Fibroblast of mammary gland (primary cell): ENCODE data around the gene AUTS2.
"Not testable (repeated sequence)": the region's sequence is repeated elsewhere in the genome, so short reads cannot be mapped to it uniquely, and the experiment has no call there.

ENCODE experiments used
- DNase-seq: peaks from one replicate; pipeline ENCODE4 v3.0.0-alpha.2; 2010; ENCODE audit warnings: low read depth
- H3K4me3 ChIP-seq: 2 replicates; pipeline ENCODE4 v1.5.1; 2011; ENCODE audit warnings: low read depth, mild to moderate bottlenecking, low read length, moderate library complexity; ENCODE audit not compliant: control insufficient read depth
- TF ChIP-seq, protein P1 (sequence below): conservative IDR thresholded peaks from 2 replicates; pipeline ENCODE4 v1.5.1; 2011; ENCODE audit warnings: low read depth, low read length, inconsistent platforms; ENCODE audit not compliant: control insufficient read depth, insufficient read depth

AUTS2 gene

DNA sequence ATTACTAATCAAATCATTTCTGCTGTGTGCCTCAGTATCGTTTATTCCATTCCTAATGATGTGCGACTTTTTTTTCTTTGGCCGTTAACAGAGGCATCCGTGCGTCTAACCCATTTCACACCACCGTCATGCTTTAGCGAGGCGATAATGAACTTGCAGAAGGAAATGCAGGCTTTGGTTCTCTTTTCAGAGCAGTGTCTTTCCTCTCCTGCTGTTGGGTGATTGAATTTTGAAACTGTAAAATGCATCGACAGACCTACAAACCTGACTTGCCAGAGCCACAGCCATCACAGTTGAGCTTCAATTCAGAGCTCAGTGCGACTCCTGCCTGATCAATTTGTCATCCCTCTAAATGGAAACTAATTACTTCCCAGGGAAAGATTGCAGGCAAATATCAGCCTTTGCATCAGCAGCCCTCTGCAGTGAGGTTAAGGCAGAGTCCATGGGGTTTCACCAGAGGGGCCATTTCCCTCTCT, 1047.6 kb downstream of the AUTS2 start:
- H3K4me3 ChIP-seq, result no peak overlapping the region
- TF ChIP-seq, protein P1, sequence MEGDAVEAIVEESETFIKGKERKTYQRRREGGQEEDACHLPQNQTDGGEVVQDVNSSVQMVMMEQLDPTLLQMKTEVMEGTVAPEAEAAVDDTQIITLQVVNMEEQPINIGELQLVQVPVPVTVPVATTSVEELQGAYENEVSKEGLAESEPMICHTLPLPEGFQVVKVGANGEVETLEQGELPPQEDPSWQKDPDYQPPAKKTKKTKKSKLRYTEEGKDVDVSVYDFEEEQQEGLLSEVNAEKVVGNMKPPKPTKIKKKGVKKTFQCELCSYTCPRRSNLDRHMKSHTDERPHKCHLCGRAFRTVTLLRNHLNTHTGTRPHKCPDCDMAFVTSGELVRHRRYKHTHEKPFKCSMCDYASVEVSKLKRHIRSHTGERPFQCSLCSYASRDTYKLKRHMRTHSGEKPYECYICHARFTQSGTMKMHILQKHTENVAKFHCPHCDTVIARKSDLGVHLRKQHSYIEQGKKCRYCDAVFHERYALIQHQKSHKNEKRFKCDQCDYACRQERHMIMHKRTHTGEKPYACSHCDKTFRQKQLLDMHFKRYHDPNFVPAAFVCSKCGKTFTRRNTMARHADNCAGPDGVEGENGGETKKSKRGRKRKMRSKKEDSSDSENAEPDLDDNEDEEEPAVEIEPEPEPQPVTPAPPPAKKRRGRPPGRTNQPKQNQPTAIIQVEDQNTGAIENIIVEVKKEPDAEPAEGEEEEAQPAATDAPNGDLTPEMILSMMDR, result no peak
- DNase-seq, result no peak

DNA sequence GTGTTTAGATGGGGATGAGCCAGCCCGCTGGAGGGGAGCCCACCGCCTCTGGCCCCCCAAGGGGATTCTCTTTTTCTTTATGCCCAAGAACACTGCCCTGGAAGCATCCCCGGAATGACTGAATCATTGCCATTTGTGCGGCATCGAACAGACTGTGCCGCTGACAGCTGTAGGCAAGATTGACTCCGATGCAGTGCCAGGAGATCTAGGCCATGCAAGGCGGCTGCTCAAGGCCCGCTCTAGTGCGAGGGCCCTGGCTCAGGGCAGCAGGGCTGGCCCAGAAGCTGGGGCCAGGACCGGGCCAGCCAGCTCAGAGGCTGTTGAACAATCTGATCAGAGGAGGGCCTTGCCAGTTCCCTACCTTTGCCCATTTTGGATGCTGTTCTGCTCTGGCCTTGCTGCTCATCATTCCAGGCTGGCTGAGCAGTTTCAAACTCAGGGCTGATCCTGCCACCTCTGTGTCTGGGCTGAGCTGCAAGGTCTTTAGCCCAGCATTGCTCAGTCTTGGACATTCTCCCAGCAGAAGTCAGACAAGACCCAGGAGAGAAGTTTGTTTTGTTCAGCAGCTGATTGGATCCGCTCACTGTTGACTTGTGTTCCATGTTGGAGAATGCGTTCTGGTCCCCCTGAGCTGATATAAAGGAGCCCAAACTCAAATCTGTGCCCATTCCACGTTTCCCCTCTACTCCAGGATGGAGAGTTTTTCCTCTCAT, 1048.4 kb downstream of the AUTS2 start:
- H3K4me3 ChIP-seq, result no peak overlapping the region
- DNase-seq, result no peak
- TF ChIP-seq, protein P1, result no peak

DNA sequence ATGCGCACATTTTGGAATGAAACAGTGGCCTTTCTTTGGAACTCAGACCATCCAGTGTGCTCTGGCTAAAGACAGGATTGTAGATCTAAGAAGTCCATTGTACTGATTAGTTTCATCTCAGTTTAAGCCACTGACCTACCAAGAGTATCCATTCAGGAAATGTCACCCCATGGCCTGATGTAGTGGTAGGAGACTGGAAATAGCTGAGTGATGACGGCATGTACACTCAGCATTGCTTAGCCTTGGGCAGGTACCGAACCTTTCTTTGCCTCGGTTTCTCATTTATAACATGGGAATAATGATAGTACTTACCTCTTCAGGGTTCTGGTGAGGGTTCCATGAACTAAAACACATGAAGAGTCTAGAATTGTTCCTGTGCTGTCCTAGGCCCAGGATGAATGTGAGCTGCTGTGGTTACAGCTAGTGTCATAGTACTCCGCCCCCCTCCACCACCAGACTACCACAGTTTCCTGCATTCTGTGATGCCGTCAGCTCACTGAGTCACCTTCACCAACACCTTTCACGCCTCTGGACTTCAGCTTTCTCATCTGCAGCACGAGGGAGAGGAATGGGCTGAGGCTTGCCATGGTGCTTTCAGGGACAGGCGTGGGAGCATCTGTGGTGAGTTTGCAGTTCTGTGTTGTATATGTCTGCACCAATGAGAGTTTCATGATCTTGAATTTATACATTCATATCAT, 1049.7 kb downstream of the AUTS2 start:
- DNase-seq, result peak; percentile 64
- TF ChIP-seq, protein P1, result no peak
- H3K4me3 ChIP-seq, result no peak overlapping the region

DNA sequence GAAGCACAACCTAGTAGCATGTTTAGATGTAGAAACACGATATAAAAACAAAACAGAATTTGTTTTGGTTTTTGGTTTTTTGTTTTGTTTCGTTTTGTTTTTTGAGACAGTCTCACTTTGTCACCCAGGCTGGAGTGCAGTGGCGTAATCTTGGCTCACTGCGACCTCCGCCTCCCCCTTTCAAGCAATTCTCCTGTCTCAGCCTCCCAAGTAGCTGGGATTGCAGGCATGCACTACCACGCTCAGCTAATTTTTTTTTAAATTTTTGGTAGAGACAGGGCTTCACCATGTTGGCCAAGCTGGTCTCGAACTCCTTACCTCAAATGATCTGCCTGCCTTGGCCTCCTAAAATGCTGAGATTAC, 1050.2 kb downstream of the AUTS2 start:
- DNase-seq, H3K4me3 ChIP-seq: not testable (repeated sequence)

DNA sequence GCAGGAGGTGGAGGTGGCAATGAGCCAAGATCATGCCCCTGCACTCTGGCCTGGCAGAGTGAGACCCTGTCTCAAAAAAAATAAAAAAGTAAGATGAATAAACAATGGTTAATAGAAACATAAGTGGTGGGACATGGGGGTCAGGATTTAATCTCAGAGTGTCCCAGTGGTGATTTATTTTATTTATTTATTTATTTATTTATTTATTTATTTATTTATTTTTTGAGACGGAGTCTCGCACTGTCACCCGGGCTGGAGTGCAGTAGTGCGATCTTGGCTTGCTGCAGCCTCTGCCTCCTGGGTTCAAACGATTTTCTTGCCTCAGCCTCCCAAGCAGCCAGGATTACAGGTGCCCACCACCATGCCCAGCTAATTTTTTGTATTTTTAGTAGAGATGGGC, 1051.0 kb downstream of the AUTS2 start:
- DNase-seq, result no peak
- TF ChIP-seq, protein P1, result no peak
- no peak overlapping the region for H3K4me3 ChIP-seq

DNA sequence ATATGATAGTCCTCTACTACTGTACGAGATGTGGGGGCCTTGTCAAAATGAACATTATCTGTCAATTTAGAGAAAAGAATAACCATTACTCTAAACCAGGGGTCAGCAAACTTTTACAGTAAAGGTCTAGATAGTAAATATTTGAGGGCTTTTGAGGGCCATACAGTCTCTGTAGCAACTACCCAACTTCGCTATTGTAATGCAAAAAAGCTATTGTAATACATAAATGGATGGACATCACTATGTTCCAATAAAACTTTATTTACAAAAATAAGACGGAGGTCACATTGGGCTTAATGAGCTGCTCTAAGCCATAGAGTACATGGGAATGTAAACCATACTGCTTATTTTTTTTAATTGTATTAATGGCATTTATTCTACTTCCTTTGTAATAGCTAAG, 1055.9 kb downstream of the AUTS2 start:
- no peak overlapping the region for H3K4me3 ChIP-seq
- TF ChIP-seq, protein P1, result no peak

DNA sequence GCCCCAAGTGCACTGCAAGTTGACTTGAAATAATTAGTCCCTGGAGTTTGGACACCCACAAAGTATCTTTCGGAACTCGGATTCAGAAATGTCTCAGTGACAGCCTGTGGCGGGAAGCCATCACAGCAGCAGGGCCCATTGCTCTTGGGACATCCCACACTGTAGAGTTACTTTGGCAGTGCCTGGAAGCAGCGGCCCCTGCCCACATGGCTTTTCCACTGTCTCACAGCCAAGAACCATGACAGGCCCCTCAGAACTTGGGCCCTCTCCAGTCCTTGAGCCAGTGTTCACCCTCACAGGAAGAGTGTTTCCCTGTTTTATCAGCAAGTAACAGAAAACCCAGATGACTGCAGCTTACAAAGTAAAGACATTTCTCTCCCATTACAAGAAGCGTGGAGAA, 1056.7 kb downstream of the AUTS2 start:
- TF ChIP-seq, protein P1, result no peak
- DNase-seq, result no peak

More for the DNA sequence above, 1055.9 kb downstream of the AUTS2 start:
- no peak for DNase-seq

More for the DNA sequence above, 1056.7 kb downstream of the AUTS2 start:
- no peak overlapping the region for H3K4me3 ChIP-seq
